Measurements from ENCODE around the gene PAK2.
"Not testable (repeated sequence)": the region's sequence is repeated elsewhere in the genome, so short reads cannot be mapped to it uniquely, and the experiment has no call there.

Gene PAK2

GRCh38 chr3:196788528-196788927 lies 48.9 kb downstream of the PAK2 start:
- no peak for DNase-seq

DNA sequence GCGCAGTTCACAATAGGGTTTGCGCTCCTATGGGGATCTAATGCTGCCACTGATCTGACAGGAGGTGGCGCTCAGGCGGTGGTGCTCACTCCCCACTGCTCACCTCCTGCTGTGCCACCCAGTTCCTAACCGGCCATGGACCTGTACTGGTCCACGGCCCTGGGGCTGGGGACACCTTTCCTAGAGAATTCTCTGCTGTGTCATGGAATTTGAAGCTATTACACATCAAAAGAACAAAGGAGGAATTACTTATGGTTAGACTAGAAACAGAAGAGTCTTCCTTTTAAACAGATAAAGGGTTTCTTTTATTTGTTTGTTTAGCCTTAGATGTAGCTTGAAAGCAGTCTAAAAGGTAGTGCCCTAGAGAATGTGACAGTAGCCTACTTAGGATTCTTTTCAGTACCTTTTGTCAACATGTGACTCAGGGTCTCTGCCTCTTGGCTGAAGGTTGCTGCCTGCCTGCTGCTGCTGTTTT lies 50.3 kb downstream of the PAK2 start:
- no peak for DNase-seq

DNA sequence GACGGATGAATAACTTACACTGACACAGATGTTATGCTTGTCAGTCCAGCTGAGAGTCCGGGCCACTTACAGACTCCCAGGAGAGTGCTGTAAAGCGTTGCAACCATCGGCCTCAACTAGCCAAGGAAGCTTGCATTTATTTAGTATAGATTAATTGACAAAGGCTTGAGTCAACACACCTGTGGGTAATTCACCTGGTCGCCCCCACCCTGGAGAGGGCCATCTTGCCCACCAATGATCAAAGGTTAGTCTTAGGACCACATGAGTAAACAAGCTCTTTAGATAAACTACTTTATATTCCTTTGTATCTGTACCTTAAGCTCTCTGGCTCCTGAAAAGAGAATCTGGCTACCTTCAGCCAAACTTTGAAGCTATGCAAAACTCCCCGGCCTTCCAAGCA lies 51.0 kb downstream of the PAK2 start:
- DNase-seq: no peak

DNA sequence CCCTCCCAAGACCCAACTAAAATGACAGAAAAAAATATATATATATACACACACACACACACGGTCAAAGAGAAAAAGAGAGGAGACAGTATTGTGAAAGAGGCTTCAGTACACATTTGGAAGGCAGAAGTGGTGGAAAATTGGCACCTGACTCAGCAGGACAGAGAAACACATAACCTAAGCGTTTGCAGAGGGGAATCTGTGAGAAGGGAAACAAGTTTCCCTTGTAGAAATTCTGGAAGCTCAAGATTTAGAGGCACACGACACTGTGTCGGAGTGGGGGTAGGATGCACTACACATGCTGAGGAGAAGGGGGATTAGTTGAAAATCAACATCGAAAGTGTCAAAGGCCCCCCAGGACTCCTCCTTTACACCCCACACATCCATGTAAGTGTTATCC lies 53.1 kb downstream of the PAK2 start:
- no peak for DNase-seq

- DNase-seq: no peak
Measured at GRCh38 chr3:196793246-196793645, 53.6 kb downstream of the PAK2 start.

DNA sequence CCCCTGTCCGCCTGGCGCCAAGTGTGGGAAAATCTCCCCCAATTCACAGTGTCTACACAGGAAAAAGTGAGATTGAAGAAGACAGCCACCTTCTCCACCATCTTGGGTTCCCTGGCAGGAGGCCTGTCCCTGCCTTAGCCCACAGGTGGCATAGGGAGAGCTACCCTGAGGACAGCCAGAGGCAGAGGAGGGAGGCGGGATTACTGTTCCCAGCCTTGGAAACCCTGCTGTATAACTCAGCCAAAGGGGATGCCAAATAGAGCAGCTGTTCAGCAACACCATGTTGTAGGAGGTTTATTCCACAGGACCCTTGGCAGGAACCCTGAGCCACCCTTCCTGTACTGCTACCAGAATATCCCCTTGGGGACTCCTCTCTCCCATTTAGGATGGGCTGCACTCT lies 54.8 kb downstream of the PAK2 start:
- DNase-seq: no peak

DNA sequence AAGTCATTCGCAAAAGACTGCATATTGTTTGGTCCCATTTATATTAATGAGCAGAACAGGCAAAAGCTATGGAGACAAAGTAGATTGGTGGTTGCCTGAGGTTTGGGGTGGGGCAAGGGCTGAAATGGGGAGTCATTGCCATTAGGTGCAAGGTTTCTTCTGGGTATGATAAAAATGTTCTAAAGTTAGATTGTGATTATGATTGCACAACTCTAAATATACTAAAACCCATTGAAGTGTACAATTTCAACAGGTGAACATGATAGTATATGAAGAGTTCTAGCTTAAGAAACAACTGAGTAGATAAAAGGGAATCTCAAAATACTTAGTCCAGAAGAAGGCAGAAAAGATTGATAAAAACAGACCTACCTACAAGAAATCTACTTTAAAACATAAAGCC lies 56.7 kb downstream of the PAK2 start:
- no peak for DNase-seq

DNA sequence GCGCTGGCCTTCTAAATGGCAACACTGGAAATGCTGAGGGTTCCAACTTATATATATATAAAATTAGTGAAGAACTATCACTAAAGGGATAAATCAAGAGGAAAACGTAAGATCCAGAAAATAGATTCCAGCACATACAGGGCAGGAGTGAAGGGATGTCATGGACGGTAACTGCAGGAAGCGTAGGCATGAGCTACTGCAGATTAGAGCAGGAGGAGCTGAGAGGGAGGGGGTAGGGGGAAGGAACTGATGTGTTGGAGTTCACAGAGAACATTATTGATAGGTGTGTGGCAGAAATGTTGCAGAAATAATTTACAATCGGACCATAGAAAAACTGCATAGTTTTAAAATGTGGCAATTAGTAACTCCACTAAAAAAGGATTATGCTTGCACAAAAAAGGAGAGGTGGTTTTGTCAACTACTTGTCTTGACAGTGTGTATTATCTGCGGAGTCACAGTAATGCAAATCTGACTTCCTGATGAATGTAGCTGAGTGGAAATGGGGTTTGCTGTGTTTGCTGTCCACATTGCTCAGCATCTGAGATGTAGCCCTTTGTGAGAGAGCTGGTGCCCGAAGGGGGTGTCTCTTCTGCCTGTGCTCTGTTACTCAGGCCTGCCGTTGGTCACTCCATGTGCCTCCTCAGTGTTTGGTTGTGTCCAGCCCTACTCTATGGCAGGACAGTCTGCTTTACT lies 61.2 kb downstream of the PAK2 start:
- DNase-seq: no peak

GRCh38 chr3:196803891-196804468 lies 64.3 kb downstream of the PAK2 start:
- DNase-seq: no peak

DNA sequence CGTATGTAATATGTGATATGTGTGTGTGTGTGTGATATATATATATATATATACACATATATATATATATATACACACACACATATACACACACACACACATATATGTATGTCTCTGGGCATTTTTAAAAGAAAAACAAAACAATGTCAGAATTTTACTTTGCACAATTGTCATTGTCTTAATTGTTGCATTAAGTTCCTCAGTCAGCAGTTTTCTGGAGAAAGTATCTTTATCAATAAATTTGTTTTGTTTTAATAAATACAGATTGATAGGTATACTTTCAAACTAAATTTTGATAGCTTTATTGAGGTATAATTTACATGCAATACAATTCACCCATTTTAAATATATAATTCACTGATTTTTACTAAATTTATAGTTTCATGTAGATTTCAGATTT lies 65.1 kb downstream of the PAK2 start:
- DNase-seq: no peak

DNA sequence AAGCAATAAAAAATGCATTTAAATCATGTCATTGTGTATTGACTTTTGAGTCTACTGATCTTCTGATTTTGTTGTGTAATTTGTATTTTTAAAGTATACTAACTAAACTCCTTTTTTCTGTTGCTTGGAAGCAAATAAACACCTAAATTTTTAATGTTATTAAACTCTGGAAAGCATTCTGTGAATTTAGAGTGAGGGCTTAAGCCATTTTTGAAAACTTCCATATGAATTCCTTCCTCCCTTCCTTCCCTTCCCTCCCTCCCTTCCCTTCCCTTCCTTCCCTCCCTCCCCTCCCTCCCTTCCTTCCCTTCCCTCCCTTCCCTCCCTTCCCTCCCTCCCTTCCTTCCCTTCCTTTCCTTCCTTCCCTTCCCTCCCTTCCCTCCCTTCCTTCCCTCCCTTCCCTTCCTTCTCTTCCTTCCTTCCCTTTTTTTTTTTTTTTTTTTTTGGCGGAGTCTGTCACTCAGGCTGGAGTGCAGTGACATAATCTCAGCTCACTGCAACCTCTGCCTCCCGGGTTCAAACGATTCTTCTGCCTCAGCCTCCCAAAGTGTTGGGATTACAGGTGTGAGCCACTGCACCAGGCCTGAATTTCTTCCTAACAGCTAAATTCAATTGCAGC lies 71.4 kb downstream of the PAK2 start:
- no peak for DNase-seq

- DNase-seq: no peak
Measured at GRCh38 chr3:196812853-196813252, 73.2 kb downstream of the PAK2 start.

GRCh38 chr3:196813903-196814302 lies 74.2 kb downstream of the PAK2 start:
- DNase-seq: no peak

- DNase-seq: no peak
Measured at GRCh38 chr3:196821806-196822355, 82.2 kb downstream of the PAK2 start.

DNA sequence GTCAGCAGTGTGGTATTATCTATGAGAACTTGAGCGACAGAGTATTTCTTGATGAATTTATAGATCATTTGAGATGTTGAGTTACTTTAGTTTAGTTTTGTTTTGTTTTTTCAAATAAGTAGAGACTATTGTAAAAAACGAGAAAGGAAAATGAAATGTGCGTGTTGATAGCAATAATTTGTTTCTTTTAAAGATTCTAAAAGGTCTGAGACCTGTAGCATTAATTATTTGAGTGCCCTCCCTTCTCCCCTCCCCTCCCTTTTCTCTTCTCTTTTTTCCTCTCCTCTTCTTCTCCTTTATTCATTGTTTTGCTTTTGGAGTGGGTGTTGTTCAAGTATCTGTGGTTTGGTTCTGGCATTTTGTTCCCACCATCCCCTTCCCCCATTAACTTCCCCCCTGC lies 90.0 kb downstream of the PAK2 start:
- not testable (repeated sequence) for DNase-seq

GRCh38 chr3:196835086-196835485 lies 95.4 kb downstream of the PAK2 start:
- no peak for DNase-seq

DNA sequence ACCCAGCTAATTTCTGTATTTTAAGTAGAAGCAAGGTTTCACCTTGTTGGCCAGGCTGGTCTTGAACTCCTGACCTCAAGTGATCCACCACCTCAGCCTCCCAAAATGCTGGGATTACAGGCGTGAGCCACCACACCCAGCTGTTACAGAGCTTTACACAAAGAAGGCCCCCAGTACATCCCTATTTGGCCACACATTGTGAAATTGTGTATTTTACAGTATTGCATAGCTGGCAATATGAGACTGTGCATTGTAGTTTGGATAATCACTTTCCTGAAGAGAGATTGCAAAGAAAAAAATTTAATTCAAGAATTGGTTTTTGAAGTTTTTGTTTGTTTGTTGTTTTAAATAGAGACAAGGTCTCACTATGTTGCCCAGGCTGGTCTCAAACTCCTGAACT lies 97.0 kb downstream of the PAK2 start:
- not testable (repeated sequence) for DNase-seq

DNA sequence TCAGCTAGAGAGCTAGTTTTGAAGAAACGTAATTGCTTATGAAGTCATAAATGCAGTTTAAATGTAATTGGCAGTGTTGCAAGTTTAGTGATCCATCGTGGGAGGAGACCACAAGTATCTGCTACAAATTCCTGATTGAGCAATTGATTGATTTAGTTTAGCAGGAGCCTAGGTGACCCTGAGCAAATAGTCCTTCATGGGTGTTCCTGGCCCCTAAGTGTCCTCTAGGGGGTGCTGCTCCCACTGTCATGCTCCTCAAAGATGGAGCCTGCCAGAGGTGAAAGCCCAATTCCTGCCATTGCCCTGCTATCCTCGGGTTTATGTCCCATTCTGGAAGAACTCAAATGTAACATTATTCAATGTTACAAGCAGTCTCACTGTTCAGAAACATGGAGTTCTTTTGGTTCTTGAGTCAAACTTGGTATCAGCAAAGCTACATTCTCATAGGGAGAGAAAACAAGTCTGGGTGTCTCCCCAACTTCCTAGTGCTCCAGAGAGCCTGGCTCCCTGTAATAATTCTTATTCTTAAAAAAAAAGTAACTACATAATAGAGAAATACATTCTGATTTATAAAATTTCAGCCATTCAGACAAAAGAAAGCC lies 98.3 kb downstream of the PAK2 start:
- DNase-seq: no peak

DNA sequence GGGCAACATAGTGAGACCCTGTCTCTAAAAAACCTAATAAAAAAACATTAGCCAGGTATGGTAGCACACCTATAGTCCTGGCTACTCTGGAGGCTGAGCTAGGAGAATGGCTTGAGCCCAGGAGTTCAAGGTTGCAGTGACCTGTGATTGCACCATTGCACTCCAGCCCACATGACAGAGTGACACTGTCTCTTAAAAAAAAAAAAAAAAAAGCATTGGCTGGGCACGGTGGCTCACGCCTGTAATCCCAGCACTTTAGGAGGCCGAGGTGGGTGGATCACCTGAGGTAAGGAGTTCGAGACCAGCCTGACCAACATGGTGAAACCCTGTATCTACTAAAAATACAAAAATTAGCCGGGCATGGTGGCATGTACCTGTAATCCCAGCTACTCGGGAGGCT lies 99.7 kb downstream of the PAK2 start:
- DNase-seq: not testable (repeated sequence)

DNA sequence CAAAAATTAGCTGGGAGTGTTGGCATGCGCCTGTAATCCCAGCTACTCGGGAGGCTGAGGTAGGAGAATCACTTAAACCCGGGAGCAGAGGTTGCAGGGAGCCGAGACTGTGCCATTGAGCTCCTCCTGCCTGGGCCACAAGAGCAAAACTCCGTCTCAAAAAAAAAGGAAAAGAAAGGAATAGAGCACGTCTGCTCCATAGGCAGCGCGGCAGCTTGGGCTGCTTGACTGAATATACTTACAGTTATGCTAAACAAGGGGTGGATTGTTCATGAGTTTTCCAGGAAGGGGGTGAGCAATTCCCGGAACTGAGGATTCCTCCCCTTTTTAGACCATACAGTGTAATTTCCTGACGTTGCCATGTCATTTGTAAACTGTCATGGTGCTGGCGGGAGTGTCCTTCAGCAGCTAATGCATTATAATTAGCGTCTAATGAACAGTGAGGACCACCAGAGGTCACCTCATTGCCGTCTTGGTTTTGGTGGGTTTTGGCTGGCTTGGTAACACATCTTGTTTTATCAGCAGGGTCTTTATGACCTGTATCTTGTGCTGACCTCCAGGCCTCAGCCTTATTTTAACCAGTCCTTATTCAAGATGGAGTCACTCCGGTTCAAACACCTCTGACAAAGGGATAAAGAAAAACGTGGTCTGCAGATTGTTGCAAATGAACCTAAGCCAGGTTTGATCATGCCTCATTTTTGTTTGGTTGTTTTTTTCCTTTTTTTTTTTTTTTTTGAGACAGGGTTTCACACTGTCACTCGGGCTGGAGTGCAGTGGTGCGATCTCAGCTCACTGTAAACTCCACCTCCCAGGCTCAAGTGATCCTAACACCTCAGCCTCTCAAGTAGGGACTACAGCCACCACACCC lies 103.1 kb downstream of the PAK2 start:
- no peak for DNase-seq

DNA sequence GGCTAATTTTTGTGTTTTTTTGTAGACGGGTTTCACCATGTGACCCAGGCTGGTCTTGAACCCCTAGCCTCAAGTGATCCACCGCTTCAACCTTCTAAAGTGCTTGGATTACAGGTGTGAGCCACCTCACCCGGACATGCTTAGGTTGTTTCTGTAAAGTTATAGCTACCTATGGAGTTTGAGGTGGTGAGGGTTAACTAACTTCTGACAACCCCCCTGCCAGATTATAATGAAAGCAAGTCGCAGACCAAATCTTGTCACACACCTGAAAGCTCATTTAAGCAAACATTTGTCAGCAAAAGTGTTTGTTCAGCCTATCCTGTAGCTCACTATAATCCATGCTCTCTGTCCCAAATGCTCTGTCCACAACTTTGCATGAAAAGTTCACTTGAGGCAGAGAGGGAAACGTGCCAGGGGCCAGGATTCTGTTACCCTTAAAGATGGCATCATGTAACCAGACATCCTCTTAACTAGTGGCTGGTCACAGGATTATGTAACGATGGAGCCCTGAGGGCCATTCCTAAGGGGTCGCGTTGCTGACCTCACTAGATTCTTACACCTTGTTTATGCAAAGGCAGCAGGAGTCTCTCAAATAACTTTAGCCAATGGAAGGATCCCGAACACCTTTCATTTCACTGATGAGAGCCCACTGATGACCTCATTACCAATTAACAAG lies 103.9 kb downstream of the PAK2 start:
- DNase-seq: no peak
